ENCODE measurements around the gene HIP1.
"Not testable (repeated sequence)": the region's sequence is repeated elsewhere in the genome, so short reads cannot be mapped to it uniquely, and the experiment has no call there.

The HIP1 gene

DNA sequence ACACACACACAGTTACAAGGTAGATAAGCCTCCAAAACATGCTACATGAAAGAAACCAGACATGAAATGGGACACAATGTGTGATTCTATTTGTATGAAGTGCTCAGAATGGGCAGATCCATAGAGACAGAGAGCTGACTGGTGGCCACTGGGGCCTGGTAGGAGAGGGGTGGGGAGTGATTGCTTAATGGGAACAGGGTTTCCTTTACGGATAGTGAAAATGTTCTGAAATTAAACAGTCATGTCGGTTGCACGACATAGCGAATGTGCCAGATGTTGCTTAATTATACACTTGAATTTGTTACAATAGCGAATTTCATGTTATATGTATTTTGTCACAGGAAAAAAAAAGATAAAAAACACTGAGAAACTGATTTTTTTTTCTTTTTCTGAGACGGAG is 124.3 kb downstream of the HIP1 start:
- DNase-seq (ENCODE audit: low read depth): no peak

GRCh38 chr7:75613351-75613750 is 125.4 kb downstream of the HIP1 start:
- DNase-seq (ENCODE audit: low read depth): no peak

- no peak for DNase-seq (ENCODE audit: low read depth)
These were observed 127.1 kb downstream of the HIP1 start for GRCh38 chr7:75611557-75612178.

DNA sequence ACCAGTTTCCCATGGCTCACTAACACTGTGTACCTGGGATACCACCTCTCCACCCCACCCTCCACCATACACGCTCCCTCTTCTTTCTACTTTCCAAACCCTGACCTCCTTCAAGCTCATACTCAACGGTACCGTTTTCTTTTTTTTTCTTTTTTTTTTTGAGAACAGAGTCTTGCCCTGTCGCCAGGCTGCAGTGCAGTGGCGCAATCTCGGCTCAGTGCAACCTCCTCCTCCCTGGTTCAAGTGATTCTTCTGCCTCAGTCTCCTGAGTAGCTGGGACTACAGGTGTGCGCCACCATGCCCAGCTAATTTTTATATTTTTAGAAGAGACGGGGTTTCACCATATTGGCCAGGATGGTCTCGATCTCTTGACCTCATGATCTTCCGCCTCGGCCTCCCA is 129.3 kb downstream of the HIP1 start:
- not testable (repeated sequence) for DNase-seq (ENCODE audit: low read depth)

DNA sequence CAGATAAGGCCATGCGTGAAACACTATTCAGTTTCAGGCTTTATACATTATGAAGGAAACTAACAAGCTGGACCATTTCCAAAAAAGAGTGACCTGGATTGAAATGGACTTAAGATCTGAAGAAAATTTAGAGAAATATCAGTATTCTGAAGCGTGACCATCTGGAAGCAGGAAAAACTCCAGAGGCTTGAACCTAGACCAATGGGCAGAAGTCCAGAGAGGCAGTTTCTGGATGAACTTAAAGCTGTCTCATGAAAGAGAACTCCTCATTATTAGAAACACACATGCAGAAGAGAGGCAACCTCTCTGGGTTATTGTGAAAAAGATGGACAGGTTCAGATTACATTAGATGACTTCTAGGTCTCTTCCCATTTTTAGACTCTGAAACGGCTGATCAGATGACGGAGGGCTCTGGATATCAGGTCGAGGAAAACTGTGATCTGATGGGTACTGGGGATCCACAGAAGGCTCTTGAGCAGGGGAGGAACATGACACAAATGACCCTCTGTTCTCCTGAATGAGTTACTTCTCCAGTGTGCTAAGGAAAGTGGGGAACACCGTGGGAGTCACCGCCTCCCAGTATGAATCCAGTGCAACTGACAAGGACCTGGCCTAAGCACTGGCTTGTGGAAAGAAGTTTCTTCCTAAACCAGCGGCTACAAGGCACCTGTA is 130.2 kb downstream of the HIP1 start:
- DNase-seq (ENCODE audit: low read depth): no peak

DNA sequence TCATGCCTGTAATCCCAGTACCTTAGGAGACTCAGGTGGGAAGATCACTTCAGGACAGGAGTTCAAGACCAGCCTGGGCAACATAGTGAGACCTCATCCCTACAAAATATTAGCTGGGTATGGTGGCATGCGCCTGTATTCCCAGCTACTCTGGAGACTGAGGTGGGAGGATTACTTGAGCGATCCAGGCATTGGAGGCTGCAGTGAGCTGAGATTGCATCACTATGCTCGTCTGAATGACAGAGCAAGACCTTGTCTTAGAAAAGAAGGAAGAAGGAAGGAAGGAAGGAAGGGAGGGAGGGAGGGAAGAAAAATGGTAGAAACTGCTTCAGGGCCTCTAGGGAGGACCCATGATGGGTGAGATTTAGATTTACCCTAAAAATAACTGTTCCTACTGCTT is 134.3 kb downstream of the HIP1 start:
- peak; percentile 55 for DNase-seq (ENCODE audit: low read depth)

- DNase-seq (ENCODE audit: low read depth): peak; percentile 82
These were observed 135.9 kb downstream of the HIP1 start for GRCh38 chr7:75602831-75603230.

GRCh38 chr7:75601539-75601938 is 137.2 kb downstream of the HIP1 start:
- no peak for DNase-seq (ENCODE audit: low read depth)

DNA sequence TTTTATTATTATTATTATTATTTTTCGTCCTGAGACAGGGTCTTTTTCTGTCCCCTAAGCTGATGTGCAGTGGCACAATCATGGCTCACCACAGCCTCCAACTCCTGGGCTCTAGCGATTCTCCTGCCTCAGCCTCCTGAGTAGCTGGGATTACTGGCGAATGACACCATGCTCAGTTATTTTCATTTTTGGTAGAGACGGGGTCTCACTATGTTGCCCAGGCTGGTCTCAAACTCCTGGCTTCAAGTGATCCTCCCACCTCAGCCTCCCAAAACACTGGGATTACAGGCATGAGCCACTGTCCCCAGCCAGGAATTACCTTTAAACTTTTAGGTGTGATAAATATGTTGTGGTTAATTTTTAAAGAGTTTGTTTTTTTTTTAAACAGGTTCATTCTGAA is 138.0 kb downstream of the HIP1 start:
- DNase-seq (ENCODE audit: low read depth): not testable (repeated sequence)

DNA sequence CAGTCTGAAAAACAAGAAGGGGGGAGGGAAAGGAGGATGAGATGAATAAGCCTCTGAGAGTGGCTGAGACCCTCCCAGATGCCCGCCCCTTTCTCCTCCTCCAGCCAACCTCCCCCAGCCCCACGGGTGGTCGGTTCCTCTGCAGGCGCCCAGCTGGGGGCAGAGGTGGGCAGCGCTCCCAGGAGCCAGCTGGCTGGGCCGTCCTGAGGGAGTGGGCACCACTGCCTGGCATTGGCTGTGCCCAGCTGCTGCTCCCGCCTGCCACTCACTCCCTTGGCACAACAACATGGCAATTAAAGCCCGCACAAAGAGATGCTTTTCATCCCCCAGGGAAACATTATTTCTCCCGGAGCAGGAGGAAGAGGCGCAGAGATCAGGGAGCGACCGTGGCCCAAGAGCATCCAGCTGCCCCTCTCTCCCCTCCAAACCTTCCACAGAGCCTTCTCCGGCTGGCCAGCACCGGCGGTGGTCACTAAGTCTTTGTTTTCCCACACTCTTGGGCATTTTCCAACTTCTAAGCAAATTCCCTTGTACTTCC is 139.4 kb downstream of the HIP1 start:
- DNase-seq (ENCODE audit: low read depth): no peak

GRCh38 chr7:75596727-75597614 is 141.8 kb downstream of the HIP1 start:
- DNase-seq (ENCODE audit: low read depth): peak; percentile 36

- DNase-seq (ENCODE audit: low read depth): peak; percentile 14
These were observed 143.0 kb downstream of the HIP1 start for GRCh38 chr7:75595766-75596165.

DNA sequence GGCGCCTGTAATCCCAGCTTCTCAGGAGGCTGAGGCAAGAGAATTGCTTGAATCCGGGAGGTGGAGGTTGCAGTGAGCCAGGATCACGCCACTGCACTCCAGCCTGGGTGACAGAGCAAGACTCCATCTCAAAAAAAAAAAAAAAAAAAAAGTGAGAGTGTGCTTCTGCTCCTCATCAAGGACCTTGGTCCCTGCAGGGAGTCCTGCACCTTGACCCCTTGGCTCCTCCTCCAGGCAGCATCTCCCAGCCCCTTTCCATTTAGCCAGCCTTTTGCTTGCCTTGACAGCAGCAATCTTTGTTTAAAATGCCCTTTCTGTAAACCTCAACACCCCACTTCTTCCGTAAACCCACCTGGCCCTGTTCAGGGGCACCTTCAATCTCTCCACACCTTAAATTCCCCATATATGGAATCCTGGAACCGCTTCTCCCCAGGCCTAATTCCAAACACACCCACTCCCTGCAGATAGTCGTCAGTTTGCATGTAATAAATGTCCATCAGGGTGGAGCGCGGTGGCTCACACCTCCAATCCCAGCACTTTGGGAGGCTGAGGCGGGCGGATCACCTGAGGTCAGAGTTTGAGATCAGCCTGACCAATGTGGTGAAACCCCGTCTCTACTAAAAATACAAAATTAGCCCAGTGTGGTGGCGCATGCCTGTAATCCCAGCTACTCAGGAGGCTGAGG is 145.1 kb downstream of the HIP1 start:
- not testable (repeated sequence) for DNase-seq (ENCODE audit: low read depth)

DNA sequence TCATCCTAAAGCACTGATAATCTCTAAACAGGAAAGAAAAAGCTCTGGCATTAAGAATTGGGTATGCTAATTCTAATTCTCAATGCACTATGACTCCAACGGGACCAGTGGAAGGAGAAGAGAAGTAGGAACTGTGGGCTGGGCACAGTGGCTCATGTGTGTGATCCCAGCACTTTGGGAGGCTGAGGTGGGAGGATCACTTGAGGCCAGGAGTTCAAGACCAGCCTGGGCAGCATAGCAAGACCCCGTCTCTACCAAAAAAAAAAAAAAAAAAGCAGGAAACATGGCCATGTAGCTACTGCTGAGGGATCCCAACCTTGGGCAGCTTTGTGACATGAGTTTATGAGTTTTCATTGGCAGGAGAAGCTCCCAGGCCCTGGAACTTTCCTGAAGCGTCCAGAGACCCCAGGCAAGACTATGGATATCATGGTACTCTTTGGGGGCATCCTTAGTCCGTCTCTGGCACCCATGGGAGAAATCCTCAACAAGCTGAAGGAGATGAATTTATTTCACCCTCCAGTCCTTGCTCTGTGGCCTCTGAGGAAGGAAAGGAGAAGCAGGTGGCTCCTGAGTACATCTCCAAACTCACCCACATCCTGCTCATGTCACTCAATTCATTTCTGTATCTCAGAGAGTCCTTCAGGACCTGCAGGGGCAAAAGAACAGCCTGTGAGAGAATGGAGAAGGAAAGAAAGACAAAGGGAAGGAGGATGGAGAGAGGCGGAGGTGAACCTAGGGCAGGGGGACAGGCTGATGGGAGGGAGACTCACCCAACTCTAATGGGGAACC is 147.1 kb downstream of the HIP1 start:
- no peak for DNase-seq (ENCODE audit: low read depth)

- no peak for DNase-seq (ENCODE audit: low read depth)
These were observed 148.3 kb downstream of the HIP1 start for GRCh38 chr7:75590373-75591005.

DNA sequence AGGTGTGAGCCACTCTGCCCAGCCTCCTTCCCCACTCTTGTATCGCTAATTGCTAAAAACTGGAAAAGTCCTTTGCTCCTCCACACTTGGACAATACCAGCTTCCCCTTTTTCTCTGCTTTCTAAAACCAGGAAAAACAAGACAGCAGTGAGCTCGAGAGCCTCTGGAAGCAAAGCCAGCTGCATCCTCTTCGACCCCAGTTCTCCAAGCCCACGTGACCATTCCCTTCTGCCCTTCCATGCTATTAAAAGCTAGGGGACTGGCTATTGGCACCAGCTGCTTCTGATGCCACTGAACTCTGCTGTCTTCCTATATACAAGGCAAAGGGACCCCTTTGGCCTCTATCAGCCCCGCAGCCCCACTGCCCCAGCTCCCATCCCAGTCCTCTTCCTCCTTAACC is 154.4 kb downstream of the HIP1 start:
- DNase-seq (ENCODE audit: low read depth): no peak

DNA sequence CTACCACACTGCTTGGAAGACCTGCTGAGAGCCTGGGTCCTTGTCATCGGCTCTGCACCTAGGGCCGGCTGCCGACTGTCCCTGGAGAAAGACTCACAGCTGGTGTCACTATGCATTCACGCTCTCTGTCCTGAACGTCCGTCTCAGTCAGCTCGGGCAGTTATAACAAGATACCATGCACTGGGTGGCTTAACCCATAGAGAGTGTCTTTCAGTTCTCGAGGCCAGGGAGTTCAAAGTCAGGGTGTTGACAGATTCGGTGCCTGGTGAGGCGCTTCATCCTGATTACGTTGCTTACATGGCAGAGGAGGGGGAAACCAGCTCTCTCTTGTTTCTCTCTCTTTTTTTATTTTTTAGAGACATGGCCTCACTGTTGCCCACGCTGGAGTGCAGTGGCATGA is 155.5 kb downstream of the HIP1 start:
- no peak for DNase-seq (ENCODE audit: low read depth)

DNA sequence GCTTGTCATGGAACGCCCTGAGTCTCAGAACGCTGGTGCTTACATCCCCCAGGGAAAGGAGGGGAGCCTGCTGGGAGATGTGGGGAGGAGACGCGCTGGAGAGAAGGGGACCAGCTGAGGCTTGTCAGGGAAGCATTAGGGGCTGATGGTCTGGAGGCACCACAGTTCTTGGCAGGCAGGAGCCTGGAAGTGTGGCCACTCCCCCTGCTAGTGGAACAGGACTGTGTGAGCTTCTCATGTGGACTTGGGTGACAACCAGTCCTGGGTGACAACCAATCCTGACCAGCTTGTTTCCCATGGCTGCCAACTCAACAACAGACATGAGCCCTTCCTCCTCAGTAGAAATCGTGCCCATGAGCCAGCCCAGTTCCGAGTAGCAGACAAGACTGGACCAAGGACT is 158.8 kb downstream of the HIP1 start:
- DNase-seq (ENCODE audit: low read depth): no peak

- DNase-seq (ENCODE audit: low read depth): peak; percentile 24
These were observed 160.7 kb downstream of the HIP1 start for GRCh38 chr7:75578081-75578480.

GRCh38 chr7:75575488-75576121 is 163.1 kb downstream of the HIP1 start:
- no peak for DNase-seq (ENCODE audit: low read depth)
